DOHH2 (cell line): Measurements from ENCODE around the gene BPHL.

Source experiments
- H3F3A ChIP-seq: fragments of 200-600 bp; sonication (generic), shearing (Covaris generic); 2 replicates; pipeline ENCODE4 v1.6.0; 2016; ENCODE audit warnings: antibody characterized with exemption, mild to moderate bottlenecking; ENCODE audit not compliant: control insufficient read depth, insufficient read depth
- H3K27ac ChIP-seq: fragments of 200-600 bp; sonication (generic); 2 replicates; pipeline ENCODE4 v1.5.1; 2014; ENCODE audit warnings: low read depth, mild to moderate bottlenecking, low read length, moderate library complexity
- H3K27me3 ChIP-seq: fragments of 200-600 bp; sonication (generic); 2 replicates; pipeline ENCODE4 v1.6.1; 2014; ENCODE audit warnings: mild to moderate bottlenecking, low read length, mixed read lengths; ENCODE audit not compliant: control insufficient read depth
- H3K36me3 ChIP-seq: fragments of 200-600 bp; sonication (generic); 2 replicates; pipeline ENCODE4 v1.6.1; 2014; ENCODE audit warnings: mild to moderate bottlenecking, low read length, moderate library complexity, mixed read lengths; ENCODE audit not compliant: control insufficient read depth
- H3K4me1 ChIP-seq: fragments of 200-600 bp; sonication (generic); 2 replicates; pipeline ENCODE4 v1.6.1; 2014; ENCODE audit warnings: mild to moderate bottlenecking, low read length, mixed read lengths; ENCODE audit not compliant: control insufficient read depth
- H3K4me2 ChIP-seq: fragments of 200-600 bp; sonication (generic); 2 replicates; pipeline ENCODE4 v1.6.0; 2014; ENCODE audit warnings: mild to moderate bottlenecking, low read length, moderate library complexity
- H3K4me3 ChIP-seq: fragments of 200-600 bp; sonication (generic); 2 replicates; pipeline ENCODE4 v1.5.1; 2014; ENCODE audit warnings: mild to moderate bottlenecking, low read length, mixed read lengths
- H3K79me2 ChIP-seq: fragments of 200-600 bp; sonication (generic); 2 replicates; pipeline ENCODE4 v1.6.1; 2014; ENCODE audit warnings: mild to moderate bottlenecking, low read length, mixed read lengths; ENCODE audit not compliant: control insufficient read depth
- H3K9me2 ChIP-seq: fragments of 200-600 bp; sonication (generic); replicated peaks from 2 replicates; pipeline ENCODE4 v1.6.1; 2014; ENCODE audit warnings: mild to moderate bottlenecking, low read length, mixed read lengths; ENCODE audit not compliant: control insufficient read depth
- H3K9me3 ChIP-seq: fragments of 200-600 bp; sonication (generic); 2 replicates; pipeline ENCODE4 v1.6.1; 2014; ENCODE audit warnings: antibody characterized with exemption, low read length, mixed read lengths; ENCODE audit not compliant: control insufficient read depth, insufficient read depth
- H4K20me1 ChIP-seq: fragments of 200-600 bp; sonication (generic); 2 replicates; pipeline ENCODE4 v1.6.0; 2014; ENCODE audit warnings: low read depth, mild to moderate bottlenecking, antibody characterized with exemption, low read length, moderate library complexity; ENCODE audit not compliant: control insufficient read depth, insufficient read depth
- EZH2phosphoT487 ChIP-seq: fragments of 200-600 bp; sonication (generic); IDR thresholded peaks from 2 replicates; pipeline ENCODE4 v1.6.1; 2017; ENCODE audit warnings: borderline replicate concordance, mild to moderate bottlenecking, antibody characterized with exemption, low read length, moderate library complexity, mixed read lengths
- TF ChIP-seq, protein P1 (sequence below): fragments of 200-600 bp; sonication (generic); IDR thresholded peaks from one replicate; pipeline ENCODE4 v1.5.1; 2014; ENCODE audit warnings: antibody characterized with exemption, mild to moderate bottlenecking, low read depth, low read length; ENCODE audit not compliant: poor library complexity, severe bottlenecking

The BPHL gene

DNA sequence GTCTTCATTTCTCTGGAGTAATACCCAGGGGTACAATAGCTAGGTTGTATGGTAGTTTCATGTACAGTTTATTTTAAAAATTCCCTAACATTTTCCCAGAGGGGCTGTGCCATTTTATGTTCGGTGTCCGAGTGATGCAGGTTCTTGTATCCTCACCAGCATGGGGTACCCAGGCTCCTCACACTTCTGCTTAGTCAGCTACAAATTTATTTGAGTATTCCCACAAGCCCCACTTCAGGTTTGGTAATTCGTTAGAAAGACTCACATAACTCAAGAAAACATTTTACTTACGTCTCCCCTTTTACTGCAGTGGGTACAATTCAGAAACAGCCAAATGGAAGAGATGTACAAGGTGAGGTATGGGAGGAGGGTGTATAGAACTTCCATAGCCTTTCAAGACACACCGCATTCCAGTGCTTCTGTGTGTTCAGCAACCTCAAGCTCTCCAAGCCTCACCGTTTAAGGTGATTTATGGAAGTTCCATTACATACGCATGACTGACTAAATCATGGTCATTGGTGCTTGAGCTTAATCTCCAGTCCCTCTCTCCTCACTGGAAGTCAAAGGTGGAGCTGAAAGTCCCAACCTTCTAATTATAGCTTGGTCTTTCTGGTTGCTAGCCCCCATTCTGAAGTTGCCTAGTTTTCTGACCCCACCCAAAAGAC, 32.1 kb upstream of the BPHL start:
- H3K27ac ChIP-seq, result no peak overlapping the region
- H3K36me3 ChIP-seq, result peaks cover 81% of the 10 kb centered on the region
- peaks cover 14% of the 10 kb centered on the region for H3F3A ChIP-seq
- H3K4me3 ChIP-seq, result no peak overlapping the region
- no peaks in the 10 kb centered on the region for H3K27me3 ChIP-seq
- H4K20me1 ChIP-seq, result no peaks in the 10 kb centered on the region
- TF ChIP-seq, protein P1, sequence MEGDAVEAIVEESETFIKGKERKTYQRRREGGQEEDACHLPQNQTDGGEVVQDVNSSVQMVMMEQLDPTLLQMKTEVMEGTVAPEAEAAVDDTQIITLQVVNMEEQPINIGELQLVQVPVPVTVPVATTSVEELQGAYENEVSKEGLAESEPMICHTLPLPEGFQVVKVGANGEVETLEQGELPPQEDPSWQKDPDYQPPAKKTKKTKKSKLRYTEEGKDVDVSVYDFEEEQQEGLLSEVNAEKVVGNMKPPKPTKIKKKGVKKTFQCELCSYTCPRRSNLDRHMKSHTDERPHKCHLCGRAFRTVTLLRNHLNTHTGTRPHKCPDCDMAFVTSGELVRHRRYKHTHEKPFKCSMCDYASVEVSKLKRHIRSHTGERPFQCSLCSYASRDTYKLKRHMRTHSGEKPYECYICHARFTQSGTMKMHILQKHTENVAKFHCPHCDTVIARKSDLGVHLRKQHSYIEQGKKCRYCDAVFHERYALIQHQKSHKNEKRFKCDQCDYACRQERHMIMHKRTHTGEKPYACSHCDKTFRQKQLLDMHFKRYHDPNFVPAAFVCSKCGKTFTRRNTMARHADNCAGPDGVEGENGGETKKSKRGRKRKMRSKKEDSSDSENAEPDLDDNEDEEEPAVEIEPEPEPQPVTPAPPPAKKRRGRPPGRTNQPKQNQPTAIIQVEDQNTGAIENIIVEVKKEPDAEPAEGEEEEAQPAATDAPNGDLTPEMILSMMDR, result no peak
- TF ChIP-seq EZH2phosphoT487, result no peak
- no peaks in the 10 kb centered on the region for H3K4me1 ChIP-seq
- H3K9me2 ChIP-seq, result no peaks in the 10 kb centered on the region
- no peaks in the 10 kb centered on the region for H3K79me2 ChIP-seq
- H3K9me3 ChIP-seq, result peaks cover 27% of the 10 kb centered on the region
- H3K4me2 ChIP-seq, result no peak overlapping the region

DNA sequence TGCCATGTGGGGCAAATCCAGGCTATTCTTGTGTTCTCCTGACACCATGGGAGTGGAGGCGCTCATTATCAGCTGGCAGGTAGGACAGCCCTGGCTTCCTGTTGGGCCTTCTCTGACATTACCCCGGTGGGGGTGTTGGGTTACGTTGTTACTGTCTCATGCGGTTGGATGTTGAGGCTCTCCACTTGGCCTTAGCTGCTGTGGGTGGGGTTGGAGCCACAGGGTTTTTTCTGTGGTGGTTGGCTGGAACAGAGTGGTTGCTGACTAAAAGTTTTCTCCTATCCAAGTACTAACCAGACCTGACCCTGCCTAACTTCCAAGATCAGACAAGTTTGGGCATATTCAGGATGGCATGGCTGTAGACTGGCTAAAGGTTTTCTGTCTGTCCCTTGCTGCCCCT, 30.1 kb upstream of the BPHL start:
- Histone ChIP-seq H3K27ac (no peak overlapping the region), H3K9me2 (no peaks in the 10 kb centered on the region), H3K79me2 (no peaks in the 10 kb centered on the region), H3K4me3 (no peak overlapping the region), H3K36me3 (peaks cover 69% of the 10 kb centered on the region), H3F3A (peaks cover 14% of the 10 kb centered on the region), H3K9me3 (peaks cover 27% of the 10 kb centered on the region), H3K27me3 (no peaks in the 10 kb centered on the region), H4K20me1 (no peaks in the 10 kb centered on the region), H3K4me2 (no peak overlapping the region), H3K4me1 (no peaks in the 10 kb centered on the region)
- TF ChIP-seq, protein P1, result no peak
- no peak for TF ChIP-seq EZH2phosphoT487

DNA sequence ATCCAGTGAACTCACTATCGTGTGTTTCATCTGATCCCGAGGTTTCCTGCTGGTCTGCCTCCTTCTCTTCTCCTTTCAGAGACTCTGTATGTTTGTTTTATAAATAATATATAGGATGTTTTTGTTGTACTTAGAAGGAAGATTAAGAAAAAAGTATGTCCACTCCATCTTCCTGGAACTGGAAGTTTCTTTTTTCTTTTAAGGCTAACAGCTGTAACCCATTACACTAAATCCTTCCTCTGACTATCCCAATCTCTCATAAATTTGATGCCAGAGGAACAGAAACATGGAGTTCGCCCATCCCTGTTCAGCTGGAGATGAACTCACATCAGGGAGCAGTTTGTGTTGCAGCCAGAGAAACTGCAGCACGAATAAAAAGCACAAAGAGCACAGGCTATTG, 29.5 kb upstream of the BPHL start:
- Histone ChIP-seq H3K36me3 (peaks cover 65% of the 10 kb centered on the region), H3K27ac (no peak overlapping the region), H3K9me2 (no peaks in the 10 kb centered on the region), H3K27me3 (no peaks in the 10 kb centered on the region), H3K79me2 (no peaks in the 10 kb centered on the region), H3K4me3 (no peak overlapping the region), H4K20me1 (no peaks in the 10 kb centered on the region), H3K4me1 (no peaks in the 10 kb centered on the region), H3F3A (peaks cover 14% of the 10 kb centered on the region), H3K4me2 (no peak overlapping the region), H3K9me3 (peaks cover 29% of the 10 kb centered on the region)
- no peak for TF ChIP-seq EZH2phosphoT487
- TF ChIP-seq, protein P1, result no peak

DNA sequence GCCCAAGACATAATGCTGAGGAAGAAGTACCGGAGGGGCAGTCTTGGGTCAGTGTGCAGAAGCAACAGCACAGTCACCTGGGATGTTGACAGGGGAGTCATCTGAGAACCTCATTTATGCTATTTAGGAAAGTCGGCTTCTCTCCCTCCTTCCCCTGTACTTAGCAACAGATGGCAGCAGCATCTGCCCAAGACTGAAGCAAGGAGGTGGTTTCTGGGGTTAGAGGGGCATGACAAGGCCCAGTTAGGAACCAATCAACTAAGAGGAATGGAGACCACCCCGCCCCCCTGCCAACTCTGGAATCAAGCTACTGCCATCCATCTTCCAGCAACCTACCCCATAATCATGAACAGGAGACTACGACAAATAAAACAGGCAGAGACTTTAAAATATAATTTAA, 28.5 kb upstream of the BPHL start:
- Histone ChIP-seq H3K79me2 (no peaks in the 10 kb centered on the region), H3K27me3 (no peaks in the 10 kb centered on the region), H3K4me3 (no peak overlapping the region), H3K9me2 (no peaks in the 10 kb centered on the region), H3K36me3 (peaks cover 66% of the 10 kb centered on the region), H3K27ac (no peak overlapping the region), H3K4me1 (no peaks in the 10 kb centered on the region), H3F3A (peaks cover 22% of the 10 kb centered on the region), H4K20me1 (no peaks in the 10 kb centered on the region), H3K9me3 (peaks cover 31% of the 10 kb centered on the region), H3K4me2 (no peak overlapping the region)
- TF ChIP-seq, protein P1, result no peak
- no peak for TF ChIP-seq EZH2phosphoT487
